OCI-LY1 (cell line): ENCODE results near the gene NDNF.

Experiments
- H2AFZ ChIP-seq: fragments of 200-600 bp; sonication (generic), shearing (Covaris generic); 2 replicates; pipeline ENCODE4 v1.6.0; 2014; ENCODE audit warnings: antibody characterized with exemption, mild to moderate bottlenecking, low read length
- H3F3A ChIP-seq: fragments of 200-600 bp; sonication (generic), shearing (Covaris generic); 2 replicates; pipeline ENCODE4 v1.6.0; 2014; ENCODE audit warnings: mild to moderate bottlenecking, antibody characterized with exemption, low read length, moderate library complexity; ENCODE audit not compliant: insufficient read depth
- H3K27ac ChIP-seq: fragments of 200-600 bp; sonication (generic); 2 replicates; pipeline ENCODE4 v1.5.1; 2014; ENCODE audit warnings: low read length, mixed run types, mild to moderate bottlenecking, low read depth; ENCODE audit not compliant: poor library complexity, severe bottlenecking
- H3K27me3 ChIP-seq: fragments of 200-600 bp; sonication (generic); 2 replicates; pipeline ENCODE4 v1.6.0; 2014; ENCODE audit warnings: antibody characterized with exemption, mild to moderate bottlenecking, low read length, moderate library complexity; ENCODE audit not compliant: insufficient read depth
- H3K36me3 ChIP-seq: fragments of 200-600 bp; sonication (generic); 2 replicates; pipeline ENCODE4 v1.6.1; 2014; ENCODE audit warnings: mild to moderate bottlenecking, antibody characterized with exemption, low read length, moderate library complexity, mixed read lengths; ENCODE audit not compliant: insufficient read depth
- H3K4me1 ChIP-seq: fragments of 200-600 bp; sonication (generic); 2 replicates; pipeline ENCODE4 v1.5.1; 2014; ENCODE audit warnings: mild to moderate bottlenecking, low read length, moderate library complexity; ENCODE audit not compliant: insufficient read depth, severe bottlenecking
- H3K4me2 ChIP-seq: fragments of 200-600 bp; sonication (generic), shearing (Covaris generic); 2 replicates; pipeline ENCODE4 v1.6.1; 2014; ENCODE audit warnings: low read length
- H3K4me3 ChIP-seq: fragments of 200-600 bp; sonication (generic); 2 replicates; pipeline ENCODE4 v1.5.1; 2014; ENCODE audit warnings: low read length, low read depth, mild to moderate bottlenecking, mixed read lengths; ENCODE audit not compliant: poor library complexity, severe bottlenecking
- H3K79me2 ChIP-seq: fragments of 200-600 bp; shearing (Covaris generic); 2 replicates; pipeline ENCODE4 v1.6.1; 2016; ENCODE audit warnings: mixed run types, low read length, mixed read lengths; ENCODE audit not compliant: insufficient read depth
- H3K9ac ChIP-seq: fragments of 200-600 bp; sonication (generic), shearing (Covaris generic); 2 replicates; pipeline ENCODE4 v1.6.1; 2014; ENCODE audit warnings: mild to moderate bottlenecking, low read length, mixed read lengths
- H3K9me2 ChIP-seq: fragments of 200-600 bp; sonication (generic), shearing (Covaris generic); 2 replicates; pipeline ENCODE4 v1.6.1; 2014; ENCODE audit warnings: low read depth, mild to moderate bottlenecking, low read length, mixed read lengths
- H3K9me3 ChIP-seq: fragments of 200-600 bp; shearing (Covaris generic); 2 replicates; pipeline ENCODE4 v1.6.1; 2014; ENCODE audit warnings: low read length, mixed read lengths
- H4K20me1 ChIP-seq: fragments of 200-600 bp; sonication (generic), shearing (Covaris generic); 2 replicates; pipeline ENCODE4 v1.6.0; 2016; ENCODE audit warnings: mild to moderate bottlenecking, low read length; ENCODE audit not compliant: insufficient read depth
- CTCF ChIP-seq: fragments of 200-600 bp; sonication (generic), shearing (Covaris generic); IDR thresholded peaks from 2 replicates; pipeline ENCODE4 v1.5.1; 2017; ENCODE audit warnings: mild to moderate bottlenecking, antibody characterized with exemption, low read length, moderate library complexity, mixed read lengths
- EZH2 ChIP-seq: fragments of 200-600 bp; sonication (generic), shearing (Covaris generic); IDR thresholded peaks from 2 replicates; pipeline ENCODE4 v1.8.0; 2017; ENCODE audit warnings: borderline replicate concordance, mixed run types, mild to moderate bottlenecking, antibody characterized with exemption, low read length, moderate library complexity, mixed read lengths

NDNF gene

GRCh38 chr4:121073672-121074381 is 1.5 kb upstream of the NDNF start:
- no peak overlapping the region for H3K4me3 ChIP-seq
- H3F3A ChIP-seq = no peaks in the 10 kb centered on the region
- H3K4me2 ChIP-seq = no peak overlapping the region
- TF ChIP-seq EZH2 (no peak), CTCF (no peak)
- H3K27ac ChIP-seq = no peak overlapping the region
- no peaks in the 10 kb centered on the region for H3K9me3 ChIP-seq
- no peak overlapping the region for H3K9ac ChIP-seq
- no peaks in the 10 kb centered on the region for H3K4me1 ChIP-seq
- no peaks in the 10 kb centered on the region for H3K9me2 ChIP-seq
- H3K79me2 ChIP-seq = no peaks in the 10 kb centered on the region
- no peaks in the 10 kb centered on the region for H3K36me3 ChIP-seq
- no peaks in the 10 kb centered on the region for H4K20me1 ChIP-seq
- no peaks in the 10 kb centered on the region for H3K27me3 ChIP-seq
- H2AFZ ChIP-seq = no peak overlapping the region

- Histone ChIP-seq H3K4me1 (no peaks in the 10 kb centered on the region), H4K20me1 (no peaks in the 10 kb centered on the region), H3F3A (no peaks in the 10 kb centered on the region), H3K36me3 (no peaks in the 10 kb centered on the region), H3K9me2 (no peaks in the 10 kb centered on the region), H3K4me2 (no peak overlapping the region), H3K79me2 (no peaks in the 10 kb centered on the region), H3K9ac (no peak overlapping the region), H3K4me3 (no peak overlapping the region), H3K27ac (no peak overlapping the region), H2AFZ (no peak overlapping the region), H3K9me3 (no peaks in the 10 kb centered on the region), H3K27me3 (no peaks in the 10 kb centered on the region)
- no peak for TF ChIP-seq CTCF
- TF ChIP-seq EZH2 = no peak
Observed at GRCh38 chr4:121073004-121073435, 685 bp upstream of the NDNF start.

- Histone ChIP-seq H3K9ac (no peak overlapping the region), H3K36me3 (no peaks in the 10 kb centered on the region), H2AFZ (no peak overlapping the region), H3K4me1 (no peaks in the 10 kb centered on the region), H3K4me3 (no peak overlapping the region), H3K4me2 (no peak overlapping the region), H3K27me3 (no peaks in the 10 kb centered on the region), H4K20me1 (no peaks in the 10 kb centered on the region), H3K9me3 (no peaks in the 10 kb centered on the region), H3K27ac (no peak overlapping the region), H3F3A (no peaks in the 10 kb centered on the region), H3K9me2 (no peaks in the 10 kb centered on the region), H3K79me2 (no peaks in the 10 kb centered on the region)
- TF ChIP-seq CTCF (no peak), EZH2 (no peak)
Observed at GRCh38 chr4:121071640-121072223, 603 bp downstream of the NDNF start.
